GM15510 (cell line): ENCODE data around the gene MAGI3.

Experiments
- POLR2A ChIP-seq: IDR thresholded peaks from 3 replicates; pipeline ENCODE4 v1.6.1; 2011; ENCODE audit warnings: borderline replicate concordance; ENCODE audit not compliant: insufficient read length; ENCODE audit errors: extremely low read depth

MAGI3 gene

DNA sequence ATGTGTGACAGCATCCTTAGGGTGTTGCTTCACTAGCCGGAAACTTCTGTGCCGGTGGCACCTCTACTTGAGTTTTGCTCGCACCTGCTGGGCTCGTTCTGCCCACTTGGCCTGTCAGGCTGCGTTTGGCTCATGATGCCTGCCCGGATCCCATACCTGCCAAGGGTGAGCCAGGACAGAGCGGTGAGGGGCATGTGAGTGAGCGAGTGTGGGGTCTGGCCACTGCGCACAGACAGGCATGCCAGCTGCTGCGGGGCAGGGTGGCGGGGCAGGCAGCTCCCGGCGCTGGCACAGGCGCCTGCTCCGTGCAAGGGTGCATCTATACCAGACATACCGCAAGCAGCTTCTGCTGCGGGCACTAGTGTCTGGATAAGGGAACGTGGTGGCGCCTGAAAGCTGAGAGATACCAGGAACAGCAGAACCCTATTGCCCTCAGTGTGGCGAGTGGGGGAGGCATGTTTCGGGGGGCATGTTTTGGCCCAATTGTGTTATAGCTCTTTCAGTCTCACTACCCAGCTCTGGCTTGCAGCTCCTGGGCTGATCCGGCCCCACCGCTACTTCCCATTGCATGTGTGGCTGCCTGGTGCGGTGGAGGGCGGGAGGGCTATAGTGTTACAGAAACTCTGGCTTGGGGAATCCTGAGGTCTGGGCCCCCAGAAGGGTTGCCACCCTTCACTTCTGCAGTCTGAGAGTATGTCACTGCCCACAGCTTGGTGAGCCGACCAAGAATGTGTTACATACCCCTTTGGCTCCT lies 32.2 kb downstream of the MAGI3 start:
- TF ChIP-seq POLR2A: no peak

DNA sequence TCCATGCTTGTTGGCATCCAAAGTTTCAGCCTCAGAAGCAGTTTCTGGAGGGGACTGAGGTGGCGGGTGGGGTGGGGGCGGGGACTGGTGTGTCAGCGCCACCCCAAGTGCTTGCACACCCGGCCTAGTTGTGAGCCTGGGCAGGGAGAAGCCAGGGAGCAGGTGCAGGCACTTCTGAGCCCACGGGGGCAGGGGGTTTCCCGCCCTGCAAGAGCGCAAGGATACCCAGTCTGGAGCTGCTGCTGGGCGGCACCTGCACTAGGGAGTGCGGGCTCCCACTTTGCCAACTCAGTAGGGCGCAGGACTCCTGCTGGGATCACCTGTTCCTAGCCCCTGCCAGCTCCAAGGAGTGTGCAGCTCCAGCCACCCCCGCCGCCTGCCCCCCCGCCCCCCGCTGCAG lies 33.5 kb downstream of the MAGI3 start:
- TF ChIP-seq POLR2A: no peak

DNA sequence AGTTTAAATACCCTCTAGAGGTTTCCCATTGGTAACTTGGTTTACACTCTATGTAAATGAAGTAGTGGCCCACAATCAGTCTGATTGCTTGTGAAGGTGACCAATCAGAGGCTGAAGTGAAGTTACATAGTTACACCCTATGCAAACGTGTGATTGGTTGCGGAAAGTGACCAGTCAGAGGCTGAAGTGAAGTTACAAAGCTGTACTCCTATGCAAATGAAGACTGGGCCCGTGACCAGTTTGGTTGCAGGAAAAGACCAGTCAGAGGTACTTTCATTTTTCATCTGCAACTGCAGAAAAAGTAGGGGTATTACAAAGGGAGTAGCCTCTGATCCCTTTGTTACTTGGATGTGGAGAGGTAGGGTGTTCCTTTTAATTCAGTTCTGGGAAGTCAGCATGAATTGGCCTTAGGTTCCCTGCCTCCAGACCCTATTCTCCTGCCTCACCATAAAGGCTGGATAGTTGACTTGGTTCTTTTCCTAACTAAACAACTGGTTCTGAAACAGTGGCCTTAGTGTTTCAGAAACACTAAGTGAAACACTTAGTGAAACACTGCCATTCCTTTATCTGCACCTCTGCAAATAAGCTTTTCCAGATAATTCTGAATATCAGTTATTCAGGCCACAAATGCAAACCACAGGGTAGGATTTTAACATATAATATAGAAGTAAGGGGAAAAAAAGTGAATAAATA lies 39.3 kb downstream of the MAGI3 start:
- TF ChIP-seq POLR2A: no peak

DNA sequence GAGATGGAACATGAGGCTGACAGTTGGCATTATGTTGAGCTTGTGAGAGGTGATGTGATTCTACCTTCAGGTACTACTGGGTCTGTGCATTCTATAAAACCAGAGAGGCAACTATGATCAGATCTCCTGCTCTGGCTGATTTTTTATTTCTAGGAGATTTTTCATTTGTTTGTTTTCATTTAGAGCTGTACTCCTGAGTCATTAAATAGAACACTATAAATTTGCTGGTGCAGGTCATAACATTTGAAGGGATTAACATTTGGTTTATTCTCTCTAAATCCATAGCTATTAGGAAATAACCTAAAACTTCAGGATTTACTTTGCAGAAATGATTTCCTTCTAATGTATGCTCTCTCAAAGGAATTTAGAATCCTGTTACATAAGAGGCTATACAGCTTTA lies 42.9 kb downstream of the MAGI3 start:
- TF ChIP-seq POLR2A: no peak

DNA sequence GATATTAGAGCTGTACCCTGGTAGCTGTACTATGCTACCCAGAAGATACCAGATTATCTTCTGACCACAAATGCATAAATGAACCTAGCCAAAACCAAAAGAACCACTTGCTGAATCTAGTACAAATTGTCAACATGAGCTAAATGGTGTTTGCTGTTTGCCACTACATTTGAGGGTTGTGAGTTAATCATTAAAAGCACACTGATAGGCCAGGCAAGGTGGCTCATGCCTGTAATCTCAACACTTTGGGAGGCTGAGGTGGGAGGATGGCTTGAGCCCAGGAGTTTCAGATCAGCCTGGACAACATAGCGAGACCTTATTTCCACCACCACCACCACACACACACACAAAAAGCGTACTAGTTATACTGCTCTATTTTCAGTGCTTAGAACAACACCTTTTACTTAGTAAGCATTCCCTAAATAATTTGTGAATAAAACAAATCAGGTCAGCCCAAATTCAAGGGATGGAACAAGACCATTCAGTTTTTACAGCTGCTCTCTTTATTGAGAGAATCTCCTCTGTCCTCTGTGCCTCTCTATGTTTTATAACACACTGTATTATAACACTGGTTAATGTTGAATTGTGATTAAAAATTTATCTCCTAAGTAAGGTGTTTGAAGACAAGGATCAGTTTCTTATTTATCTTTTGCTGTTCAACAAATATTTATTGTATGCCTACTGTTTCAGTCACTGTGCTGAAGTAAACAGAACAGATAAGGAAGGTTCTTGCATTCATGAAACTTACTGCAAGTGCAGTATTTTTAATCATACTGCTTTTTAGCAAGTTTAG lies 44.0 kb downstream of the MAGI3 start:
- no peak for TF ChIP-seq POLR2A

DNA sequence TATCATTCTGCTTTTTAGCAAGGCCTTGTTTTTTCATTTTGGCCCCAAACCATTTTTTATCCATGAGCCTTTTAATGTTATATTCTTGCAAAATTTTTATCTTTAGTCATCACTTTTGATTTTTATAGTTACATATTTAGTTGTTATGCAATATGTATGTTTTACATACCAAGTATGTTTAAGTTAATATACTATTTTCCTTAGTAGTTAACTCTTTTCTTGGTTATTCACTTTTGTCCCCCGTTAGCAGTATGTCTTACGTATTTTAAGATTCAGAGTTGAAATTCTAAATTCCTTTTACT lies 44.5 kb downstream of the MAGI3 start:
- no peak for TF ChIP-seq POLR2A

DNA sequence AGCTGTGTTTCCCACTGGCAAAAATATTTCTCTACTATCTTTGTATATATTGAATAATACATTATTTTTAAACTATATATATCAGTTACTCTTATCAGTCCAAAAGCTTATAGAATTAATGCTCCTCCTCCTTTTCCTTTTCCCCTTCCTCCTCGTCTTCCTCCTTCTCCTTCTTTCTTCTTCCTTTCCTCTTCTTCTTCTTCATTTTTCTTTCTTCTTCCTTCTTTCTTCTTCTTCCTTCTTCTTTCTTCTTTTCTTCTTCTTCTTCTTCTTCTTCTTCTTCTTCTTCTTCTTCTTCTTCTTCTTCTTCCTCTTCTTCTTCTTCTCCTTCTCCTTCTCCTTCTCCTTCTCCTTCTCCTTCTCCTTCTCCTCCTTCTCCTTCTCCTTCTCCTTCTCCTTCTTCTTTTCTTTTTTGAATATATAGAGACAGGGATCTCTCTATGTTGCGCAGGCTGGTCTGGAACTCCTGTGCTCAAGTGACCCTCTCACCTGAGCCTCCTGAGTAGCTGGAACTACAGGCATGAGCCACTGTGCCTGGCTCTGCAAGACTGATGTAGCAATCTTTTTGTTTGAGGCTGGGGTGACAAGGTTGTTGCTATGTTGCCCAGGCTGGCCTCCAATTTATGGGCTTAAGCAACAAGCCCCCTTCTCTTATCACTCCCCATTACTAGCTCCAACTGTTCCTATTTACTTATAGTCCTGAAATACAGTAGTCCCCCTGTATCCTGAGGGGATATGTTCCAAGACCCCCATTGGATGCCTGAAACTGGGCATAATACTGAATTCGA lies 47.4 kb downstream of the MAGI3 start:
- TF ChIP-seq POLR2A: no peak

DNA sequence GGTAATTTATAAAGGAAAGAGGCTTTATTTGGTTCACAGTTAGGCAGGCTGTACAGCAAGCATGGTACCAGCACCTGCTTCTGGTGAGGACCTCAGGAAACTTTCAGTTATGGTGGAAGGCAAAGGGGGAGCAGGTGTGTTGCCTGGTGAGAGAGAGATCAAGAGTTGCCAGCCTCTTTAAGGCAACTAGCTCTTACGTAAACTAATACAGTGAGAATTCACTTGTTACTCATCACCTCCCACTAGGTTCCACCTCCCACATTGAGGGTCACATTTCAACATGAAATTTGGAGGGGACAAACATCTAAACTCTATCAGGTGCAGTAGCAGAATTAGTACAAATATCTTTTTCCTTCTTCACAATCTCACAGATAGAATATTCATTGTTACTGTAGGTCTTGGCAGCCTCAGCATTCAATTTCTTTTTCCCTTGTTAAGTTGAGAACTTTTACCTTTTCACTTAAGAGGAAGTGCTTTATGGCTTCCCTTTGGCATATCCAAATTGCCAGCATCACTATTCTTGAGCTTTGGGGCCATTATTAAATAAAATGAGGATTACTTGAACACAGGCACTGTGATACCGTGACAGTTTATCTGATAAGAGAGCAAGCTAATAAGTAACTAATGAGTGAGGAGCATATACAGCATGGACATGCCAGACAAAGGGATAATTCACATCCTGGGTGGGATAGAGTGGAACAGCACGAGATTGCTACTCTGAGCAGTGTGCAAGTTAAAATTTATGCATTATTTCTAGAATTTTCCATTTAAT lies 48.4 kb downstream of the MAGI3 start:
- no peak for TF ChIP-seq POLR2A

DNA sequence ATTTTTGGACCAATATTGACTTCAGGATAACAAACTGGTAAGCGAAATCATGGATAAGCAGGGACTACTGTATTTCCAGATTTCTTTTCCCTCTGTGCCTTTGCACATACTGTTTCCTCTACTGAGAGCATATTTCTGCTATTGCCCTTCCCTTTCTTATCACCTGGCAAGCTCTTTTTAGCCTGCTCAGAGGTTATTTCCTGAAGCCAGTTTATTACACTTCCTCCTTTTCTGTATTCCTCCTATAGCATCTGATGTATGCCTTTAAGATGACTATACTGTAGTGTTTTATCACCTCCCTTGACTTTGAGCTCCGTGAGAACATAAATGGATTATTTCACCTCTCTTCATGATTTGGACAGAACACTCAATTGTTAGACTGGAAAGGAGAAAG lies 49.0 kb downstream of the MAGI3 start:
- no peak for TF ChIP-seq POLR2A

DNA sequence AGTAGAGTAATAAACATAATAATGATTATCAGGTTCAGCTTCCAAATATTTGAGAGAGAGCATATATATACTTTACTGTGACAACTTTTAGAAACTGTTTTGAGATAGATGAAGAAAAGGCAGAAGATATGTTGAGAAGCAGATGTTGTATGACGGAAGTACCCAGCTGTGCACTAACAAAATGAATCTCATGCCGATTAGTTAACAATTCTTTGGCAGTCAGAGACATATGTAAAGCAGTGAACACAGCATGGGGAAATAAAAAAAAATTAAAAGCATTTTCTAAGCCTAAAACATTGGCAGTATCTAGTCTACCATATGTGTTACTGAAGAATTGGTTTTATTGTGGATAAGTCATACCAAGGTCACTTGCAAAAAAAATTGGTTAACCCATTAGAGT lies 51.8 kb downstream of the MAGI3 start:
- TF ChIP-seq POLR2A: no peak

DNA sequence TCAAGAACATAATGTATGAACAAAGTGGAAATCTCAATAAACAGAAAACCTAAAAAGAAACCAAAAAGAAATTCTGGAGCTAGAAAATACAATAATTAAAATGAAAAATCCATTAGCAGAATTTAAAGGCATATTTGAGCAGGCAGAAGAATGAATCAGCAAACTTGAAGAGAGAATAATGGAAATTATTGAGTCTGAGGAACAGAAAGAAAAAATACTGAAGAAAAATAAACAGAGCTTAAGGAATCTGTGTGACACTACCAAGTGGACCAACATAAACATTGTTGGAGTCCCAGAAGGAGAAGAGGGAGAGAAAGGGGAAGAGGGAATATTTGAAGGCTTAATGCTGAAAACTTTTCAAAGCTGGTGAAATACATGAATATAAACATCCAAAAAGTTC lies 54.5 kb downstream of the MAGI3 start:
- TF ChIP-seq POLR2A: no peak

DNA sequence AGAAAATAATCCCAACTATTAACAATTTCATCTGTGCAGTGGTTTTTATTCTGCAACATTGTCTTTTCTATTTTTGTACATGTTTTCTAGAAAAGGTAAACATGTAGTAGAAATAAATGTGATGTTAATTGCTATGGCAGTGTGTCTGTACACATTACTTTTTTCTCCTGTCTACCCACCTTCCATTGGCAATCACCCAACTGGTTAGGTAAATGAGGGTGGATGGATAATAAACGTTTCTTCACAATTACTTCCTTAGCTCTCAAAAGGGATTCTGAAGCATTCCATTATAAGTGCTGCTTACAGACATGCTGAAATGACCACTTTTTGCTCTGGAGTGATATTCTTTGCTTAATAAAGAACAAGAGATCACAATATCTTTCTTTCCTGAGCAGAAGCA lies 61.4 kb downstream of the MAGI3 start:
- no peak for TF ChIP-seq POLR2A

DNA sequence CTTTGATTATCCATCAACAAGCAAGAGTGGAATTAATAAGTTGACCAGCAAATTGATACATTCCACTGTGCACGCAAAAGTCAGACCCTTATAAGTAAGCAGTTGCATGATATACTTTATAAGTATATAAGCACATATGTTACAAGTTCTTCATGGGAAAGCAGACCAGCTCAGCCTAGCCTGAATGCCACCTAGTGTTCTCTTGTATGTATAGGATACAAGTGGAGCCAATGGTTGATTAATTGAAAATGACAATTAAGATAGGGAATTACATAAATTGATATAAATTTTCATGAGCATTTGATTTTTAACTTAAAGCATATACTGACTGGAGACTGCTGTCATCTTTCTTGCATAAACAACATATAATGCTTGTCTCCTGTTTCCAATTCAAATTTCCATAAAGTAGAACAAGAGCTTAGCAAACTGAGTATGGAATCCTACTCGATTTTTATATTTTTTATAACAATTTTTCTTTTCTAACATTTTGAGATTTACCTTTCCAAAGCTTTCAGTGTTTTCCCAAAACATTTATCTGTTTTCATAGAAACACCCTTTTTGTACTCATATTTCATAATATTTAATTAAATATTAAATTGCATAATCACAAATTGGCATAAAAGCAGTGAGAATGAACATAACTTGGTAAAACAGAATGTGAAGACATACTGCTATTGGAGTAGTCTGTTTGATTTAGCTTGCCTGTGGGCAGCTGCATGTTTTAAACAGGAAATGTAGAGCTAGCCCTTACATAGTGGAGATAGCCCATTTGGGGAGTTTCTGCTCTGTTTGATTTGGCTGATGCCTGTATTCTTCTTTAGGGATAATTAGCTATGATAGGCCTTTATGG lies 62.8 kb downstream of the MAGI3 start:
- TF ChIP-seq POLR2A: no peak
